K562 (cell line): ENCODE measurements around the gene RHOT1. TPM values are rescaled to one million over a fixed set of nuclear protein-coding genes. Genes with fewer than 3 reads are reported as not detected.
A peak's percentile ranks its signal among the peaks of the same experiment; 100 is the strongest.

Experiments
- ATAC-seq: fragments of 200-7000 bp; cut with Tn5 transposase; 3 replicates; pipeline ENCODE4 v1.9.1; 2020; ENCODE audit warnings: moderate library complexity
- BruUV-seq: library from RNA; stranded (reverse); fragments of 400-500 nt; replicated peaks from 2 replicates; lab custom pipeline; 2021; lab: Mats Ljungman, UMichigan
- CTCF ChIA-PET: fragments of 300-600 bp; formaldehyde crosslinking; extraction: SDS; loops from one replicate; lab custom pipeline; 2021; ENCODE audit warnings: low intra/inter-chr PET ratio; lab: Yijun Ruan, JAX
- POLR2A ChIA-PET: fragments of 300-600, 350-650 bp; sonication (Branson Sonifier 250); formaldehyde crosslinking; extraction: SDS; loops from one replicate; lab custom pipeline; 2021; ENCODE audit warnings: antibody characterized with exemption, inconsistent platforms; lab: Yijun Ruan, JAX
- DNase-seq, 4 experiments: peaks; one replicate each; pipeline versions ENCODE4 v3.0.0 to v3.0.0-alpha.2; 2011 to 2018; ENCODE audit warnings: low spot score in 3 of 4, mixed read lengths in 3 of 4; ENCODE audit errors: extremely low read depth in 1 of 4
- FAIRE-seq: peaks from 2 replicates; lab custom pipeline; 2011; peaks lifted over from hg19 to GRCh38; lab: Jason Lieb, UNC
- H2AFZ ChIP-seq: 2 replicates; pipeline ENCODE4 v1.6.0; 2011; ENCODE audit warnings: low read depth, low read length, control low read depth, inconsistent platforms
- H3K27ac ChIP-seq: fragments of 200-600 bp; 3 replicates; pipeline ENCODE4 v1.8.0; 2011; ENCODE audit warnings: low read depth, mild to moderate bottlenecking, control low read depth, inconsistent platforms, low read length, moderate library complexity, mixed read lengths; ENCODE audit errors: extremely low read depth
- H3K27me3 ChIP-seq, 2 experiments: fragments of 300-600 bp in 1 of 2; 2 replicates in 1 of 2; 3 replicates in 1 of 2; pipeline versions ENCODE4 v1.6.0 to v1.8.0; 2011; ENCODE audit warnings: inconsistent platforms in 2 of 2, low read length in 2 of 2, mild to moderate bottlenecking in 1 of 2, mixed read lengths in 1 of 2, moderate library complexity in 1 of 2; ENCODE audit not compliant: control insufficient read depth in 2 of 2, insufficient read depth in 2 of 2
- H3K36me3 ChIP-seq: fragments of 300-600 bp; 3 replicates; pipeline ENCODE4 v1.8.0; 2011; ENCODE audit warnings: mild to moderate bottlenecking, low read length, inconsistent platforms; ENCODE audit not compliant: control insufficient read depth, insufficient read depth
- H3K4me1 ChIP-seq, 2 experiments: fragments of 200-600 bp in 1 of 2; replicated peaks in 1 of 2; 2 replicates in 1 of 2; 3 replicates in 1 of 2; pipeline versions ENCODE4 v1.5.1 to v1.8.0; 2011; ENCODE audit warnings: inconsistent platforms in 2 of 2, low read length in 2 of 2, mild to moderate bottlenecking in 1 of 2, mixed read lengths in 1 of 2, moderate library complexity in 1 of 2; ENCODE audit not compliant: control insufficient read depth in 2 of 2, insufficient read depth in 2 of 2
- H3K4me2 ChIP-seq: 2 replicates; pipeline ENCODE4 v1.6.1; 2011; ENCODE audit warnings: low read length, control low read depth, inconsistent platforms, mixed read lengths; ENCODE audit not compliant: insufficient read depth
- H3K4me3 ChIP-seq: fragments of 200-600 bp; sonication (generic), shearing (Covaris generic); 2 replicates; pipeline ENCODE4 v1.5.1; 2016; ENCODE audit warnings: control low read depth, inconsistent platforms
- H3K79me2 ChIP-seq: fragments of 200-600 bp; 3 replicates; pipeline ENCODE4 v1.8.0; 2011; ENCODE audit warnings: low read length, inconsistent platforms; ENCODE audit not compliant: control insufficient read depth, insufficient read depth
- H3K9ac ChIP-seq, 2 experiments: 2 replicates each; pipeline versions ENCODE4 v1.6.0 to v1.6.1; 2011; ENCODE audit warnings: low read depth in 2 of 2, low read length in 2 of 2, control low read depth in 1 of 2, inconsistent platforms in 1 of 2, mild to moderate bottlenecking in 1 of 2, mixed read lengths in 1 of 2; ENCODE audit not compliant: insufficient read depth in 1 of 2
- H3K9me1 ChIP-seq: one replicate; pipeline ENCODE4 v1.6.0; 2011; ENCODE audit warnings: inconsistent platforms, mild to moderate bottlenecking, low read length, moderate library complexity; ENCODE audit not compliant: control insufficient read depth, insufficient read depth
- H3K9me3 ChIP-seq: replicated peaks from 2 replicates; pipeline ENCODE4 v1.5.1; 2011; ENCODE audit warnings: low read depth, low read length, inconsistent platforms; ENCODE audit not compliant: control insufficient read depth, insufficient read depth
- H4K20me1 ChIP-seq: replicated peaks from 2 replicates; pipeline ENCODE4 v1.6.1; 2011; ENCODE audit warnings: low read length, inconsistent platforms, mixed read lengths; ENCODE audit not compliant: control insufficient read depth, insufficient read depth
- NFIC ChIP-seq: fragments of 450-650 bp; IDR thresholded peaks from 2 replicates; pipeline ENCODE4 v1.6.1; 2017; ENCODE audit warnings: mild to moderate bottlenecking, inconsistent platforms
- RHOXF2B ChIP-seq: fragments of 250-450 bp; sonication (Bioruptor Pico); conservative IDR thresholded peaks from 2 replicates; pipeline ENCODE4 v1.5.1; 2021
- whole genome bisulfite sequencing: fragments of 100-300 bp; shearing (Covaris generic); methylation state at CpG from one replicate; pipeline ENCODE4 v1.1.6; 2016; ENCODE audit warnings: low coverage, mixed read lengths; ENCODE audit not compliant: insufficient coverage; ENCODE audit errors: missing lambda C conversion rate; 5-methylcytosine and 5-hydroxymethylcytosine counted together
- in situ Hi-C: fragments of 300-500 bp; cut with MboI; formaldehyde crosslinking; loops from 4 replicates; pipeline ENCODE4 v1.15.0; 2018; ENCODE audit warnings: inconsistent platforms, mixed read lengths
- intact Hi-C: fragments of 100-400 bp; cut with micrococcal nuclease; formaldehyde crosslinking; loops from 2 replicates; pipeline ENCODE4 v1.14.2; 2022
- polyA plus RNA-seq, 8 experiments: library from polyadenylated mRNA; depleted of rRNA in 4 of 8; stranded (reverse) in 5 of 8; unstranded in 3 of 8; fragments of >200 nt; fragmentation: Nextera tagmentation in 2 of 8; fragmentation: Illumina TruSeq in 1 of 8; extraction: Ambion mirVana in 2 of 8; extraction: Trizol in 1 of 8; gene quantifications; 2 replicates each; pipeline versions ENCODE4 v1.2.1 to v1.2.3, GENCODE V29; 2011 to 2014; ENCODE audit warnings: inconsistent platforms in 1 of 8, missing spikeins in 1 of 8
- total RNA-seq, 7 experiments: library from RNA; depleted of rRNA in 6 of 7; stranded (reverse); fragments of >200 nt in 6 of 7; fragmentation: Illumina TruSeq in 2 of 7; extraction: Trizol in 2 of 7; gene quantifications; 2 replicates each; pipeline versions ENCODE4 v1.2.1 to v1.2.3, GENCODE V29; 2011 to 2021; ENCODE audit warnings: low replicate concordance in 1 of 7
- TF ChIP-seq, protein P1 (sequence below), 2 experiments: fragments of 450-650 bp in 1 of 2; sonication (generic) in 1 of 2; formaldehyde crosslinking in 1 of 2; IDR thresholded peaks in 1 of 2; conservative IDR thresholded peaks in 1 of 2; 2 replicates each; pipeline versions ENCODE4 v1.6.1 to v1.8.1; 2016 to 2023; ENCODE audit warnings: mild to moderate bottlenecking in 2 of 2, moderate library complexity in 2 of 2, inconsistent platforms in 1 of 2, missing genetic modification reagents in 1 of 2
- TF ChIP-seq, protein P2 (sequence below): fragments of 250-450 bp; sonication (Bioruptor Pico); IDR thresholded peaks from 2 replicates; pipeline ENCODE4 v1.5.0; 2021

RHOT1 gene
- total and polyA plus RNA-seq, 9 of the 15 experiments (the other 6 are each of a cell fraction or from before 2014, with no cell fraction given), result 23.0 to 101 (median 32.2) TPM

DNA sequence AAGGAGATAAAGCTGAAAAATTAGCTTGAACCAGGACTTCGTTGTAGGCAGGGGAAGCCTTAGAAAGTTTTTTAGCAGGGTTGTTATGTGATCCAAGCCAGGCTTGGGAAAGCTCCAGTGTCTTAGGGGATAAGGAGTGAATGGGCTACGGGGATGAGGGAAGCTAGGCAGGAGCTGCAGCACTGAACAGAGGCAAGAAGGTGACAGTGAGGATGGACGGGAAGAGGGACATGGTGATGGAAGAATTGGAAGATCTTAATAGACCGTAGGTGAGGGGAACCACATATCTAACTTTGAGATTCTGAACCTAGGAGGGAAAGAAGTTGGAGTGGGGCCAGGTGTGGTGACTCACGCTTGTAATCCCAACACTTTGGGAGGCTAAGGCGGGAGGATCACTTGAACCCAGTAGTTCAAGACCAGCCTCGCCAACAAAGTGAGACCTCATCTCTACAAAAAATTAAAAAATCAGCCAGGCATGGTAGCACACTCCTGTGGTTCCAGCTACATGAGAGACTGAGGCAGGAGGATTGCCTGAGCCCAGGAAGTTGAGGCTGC, 126.5 kb downstream of the RHOT1 start:
- Histone ChIP-seq H3K36me3 (no peaks in the 10 kb centered on the region), H3K9me1 (no peaks in the 10 kb centered on the region), H3K27ac (no peak overlapping the region), H3K4me1 (peaks cover 0 to 15% of the 10 kb centered on the region in 2 experiments; a peak in 4 of 5 replicates), H3K9me3 (no peaks in the 10 kb centered on the region), H3K79me2 (no peaks in the 10 kb centered on the region), H3K4me2 (no peak overlapping the region), H2AFZ (no peak overlapping the region), H4K20me1 (peaks cover 25% of the 10 kb centered on the region), H3K27me3 (peaks cover 46 to 60% of the 10 kb centered on the region in 2 experiments), H3K9ac (no peak overlapping the region), H3K4me3 (no peak overlapping the region)
- BruUV-seq, result no TSS peak
- in situ Hi-C loops, result no loop called here
- FAIRE-seq (no peak), ATAC-seq (no peak), DNase-seq (no peak)
- CTCF ChIA-PET, result no interaction called here
- no peak for TF ChIP-seq RHOXF2B (CRISPR knock-in tag)
- TF ChIP-seq, protein P1, sequence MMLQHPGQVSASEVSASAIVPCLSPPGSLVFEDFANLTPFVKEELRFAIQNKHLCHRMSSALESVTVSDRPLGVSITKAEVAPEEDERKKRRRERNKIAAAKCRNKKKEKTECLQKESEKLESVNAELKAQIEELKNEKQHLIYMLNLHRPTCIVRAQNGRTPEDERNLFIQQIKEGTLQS (IDR thresholded peaks at IDR 0.05), result peak; percentile 53
- TF ChIP-seq, protein P1 (CRISPR knock-in tag; conservative IDR thresholded peaks at IDR 0.05), result no peak
- peak; percentile 81 for TF ChIP-seq NFIC
- TF ChIP-seq, protein P2, sequence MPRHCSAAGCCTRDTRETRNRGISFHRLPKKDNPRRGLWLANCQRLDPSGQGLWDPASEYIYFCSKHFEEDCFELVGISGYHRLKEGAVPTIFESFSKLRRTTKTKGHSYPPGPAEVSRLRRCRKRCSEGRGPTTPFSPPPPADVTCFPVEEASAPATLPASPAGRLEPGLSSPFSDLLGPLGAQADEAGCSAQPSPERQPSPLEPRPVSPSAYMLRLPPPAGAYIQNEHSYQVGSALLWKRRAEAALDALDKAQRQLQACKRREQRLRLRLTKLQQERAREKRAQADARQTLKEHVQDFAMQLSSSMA (CRISPR knock-in tag), result no peak
- intact Hi-C loops, result no loop called here
- WGBS, result 5% methylated on average over 7 of the region's 7 CpGs
- POLR2A ChIA-PET, result interaction anchor here (0.9 kb wide), 1 partner anchor 18 kb away, joined by 4 read pairs; no protein-coding TSS in a partner anchor
